Activated T-helper 2 cell treated with anti-CD3 and anti-CD28 coated beads, Interferon-gamma antibody, Interleukin-2, Interleukin-4, amounts not matched to agents 10 μg/mL and 5 μg/mL and 100 μg/mL, durations not matched to agents 14 hours and 24 hours and 36 hours (primary cell): ENCODE results near the gene HSD17B1. TPM values are rescaled to one million over a fixed set of nuclear protein-coding genes. Genes with fewer than 3 reads are reported as not detected.

Experiments used
- DNase-seq: peaks from one replicate; pipeline ENCODE4 v3.0.0; 2021; ENCODE audit warnings: low spot score
- H3K27ac Mint-ChIP-seq: one replicate; pipeline ENCODE4 v1.8.0; 2021; ENCODE audit warnings: mixed read lengths
- H3K27me3 Mint-ChIP-seq: one replicate; pipeline ENCODE4 v1.8.0; 2021; ENCODE audit warnings: low read depth, mixed read lengths
- H3K36me3 Mint-ChIP-seq: one replicate; pipeline ENCODE4 v1.8.0; 2021; ENCODE audit warnings: low read depth, mixed read lengths
- H3K4me1 Mint-ChIP-seq: one replicate; pipeline ENCODE4 v1.8.0; 2021; ENCODE audit warnings: low read depth, mixed read lengths
- H3K4me3 Mint-ChIP-seq: one replicate; pipeline ENCODE4 v1.8.0; 2021; ENCODE audit warnings: low read depth, mild to moderate bottlenecking, moderate library complexity, mixed read lengths
- H3K9me3 Mint-ChIP-seq: one replicate; pipeline ENCODE4 v1.8.0; 2021; ENCODE audit warnings: mixed read lengths
- intact Hi-C: fragments of 100-400 bp; cut with micrococcal nuclease; formaldehyde crosslinking; loops from one replicate; pipeline ENCODE4 v1.15.1; 2023
- total RNA-seq: library from RNA; stranded (reverse); gene quantifications from 2 replicates; pipeline ENCODE4 v1.2.3, GENCODE V29; 2022

HSD17B1 gene
- total RNA-seq, 1 donor from 2014 or later = 0.91 TPM

DNA sequence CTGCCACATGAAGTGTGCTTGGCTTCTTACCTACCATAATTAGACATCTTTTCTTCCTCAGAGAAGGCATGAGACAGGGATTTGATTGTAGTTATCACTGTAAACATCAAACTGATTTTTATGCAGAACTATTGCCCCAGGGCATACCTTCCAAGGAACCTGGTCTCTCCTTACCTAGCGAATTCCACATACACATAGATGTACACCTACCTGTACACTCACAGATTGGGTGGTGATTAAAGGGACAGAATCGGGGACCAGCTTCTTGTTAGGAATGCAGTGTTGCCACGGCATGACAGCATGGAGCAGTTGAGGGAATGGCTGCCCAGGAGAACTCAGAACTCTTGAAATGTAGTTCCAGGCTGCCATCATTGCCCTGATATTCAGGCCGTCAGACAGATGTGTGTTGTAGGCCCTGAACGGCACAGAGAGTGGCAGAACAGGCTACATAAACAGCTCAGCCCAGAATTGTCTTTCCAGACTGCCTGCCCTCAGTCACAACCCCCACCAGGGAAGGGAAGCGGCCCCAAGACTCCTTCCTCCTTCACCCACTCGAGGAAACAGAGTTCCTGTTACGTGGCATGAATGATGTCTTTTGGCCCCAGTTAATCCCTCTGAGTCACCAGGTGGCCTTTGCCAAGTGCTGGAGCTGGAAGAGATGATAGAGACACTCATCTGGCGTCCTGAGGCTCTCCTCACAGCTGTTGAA, 34.5 kb upstream of the HSD17B1 start:
- Mint-ChIP-seq H3K36me3 (no peaks in the 10 kb centered on the region), H3K9me3 (no peaks in the 10 kb centered on the region), H3K4me1 (peaks cover 2% of the 10 kb centered on the region), H3K4me3 (no peak overlapping the region), H3K27ac (no peak overlapping the region), H3K27me3 (peaks cover 8% of the 10 kb centered on the region)
- intact Hi-C loops = loop anchor here (5.0 kb wide), 1 partner anchor 56 kb away; no protein-coding TSS in a partner anchor
- DNase-seq = no peak

DNA sequence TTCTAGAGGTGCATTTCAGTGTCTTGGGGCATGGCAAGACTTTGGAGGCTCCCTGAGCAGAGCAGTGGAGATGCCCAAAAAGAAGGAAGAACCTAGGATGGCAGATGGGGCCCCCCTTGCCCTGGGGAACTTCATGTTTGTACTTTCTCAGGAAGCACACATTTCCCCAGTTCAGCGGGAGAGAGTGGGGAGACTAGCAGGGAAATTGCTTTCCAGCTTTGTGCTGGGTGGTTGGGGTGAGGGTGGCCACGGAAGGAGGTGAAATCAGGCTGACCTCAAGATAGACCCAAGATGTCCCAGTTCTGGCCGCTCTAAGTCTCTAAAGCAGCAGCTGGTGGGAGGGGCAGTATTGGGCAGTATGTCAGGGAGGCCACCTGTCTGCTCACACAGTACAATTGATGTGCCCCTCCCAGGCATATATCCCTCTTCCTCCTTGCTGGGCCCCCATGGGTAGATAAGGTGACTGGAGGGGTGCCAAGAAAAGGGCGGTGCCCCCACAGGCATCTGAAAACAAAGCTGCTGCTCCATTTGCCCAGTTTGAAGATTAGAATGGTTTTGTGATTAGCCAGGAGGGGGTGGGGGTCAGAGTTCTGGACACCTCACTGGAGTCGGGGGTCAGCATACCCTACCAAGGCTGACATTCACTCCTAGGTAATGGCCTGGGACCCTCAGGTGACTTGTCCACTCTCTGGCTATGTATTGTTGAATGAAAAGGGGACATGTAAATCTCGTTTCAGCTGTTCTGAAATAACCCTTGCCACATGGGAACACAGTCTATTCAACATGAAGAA, 33.8 kb upstream of the HSD17B1 start:
- peaks cover 8% of the 10 kb centered on the region for H3K27me3 Mint-ChIP-seq
- no peak overlapping the region for H3K4me3 Mint-ChIP-seq
- H3K4me1 Mint-ChIP-seq = peaks cover 5% of the 10 kb centered on the region
- no peaks in the 10 kb centered on the region for H3K9me3 Mint-ChIP-seq
- H3K27ac Mint-ChIP-seq = no peak overlapping the region
- intact Hi-C loops = loop anchor here (5.0 kb wide), 1 partner anchor 57 kb away; no protein-coding TSS in a partner anchor
- no peak for DNase-seq
- no peaks in the 10 kb centered on the region for H3K36me3 Mint-ChIP-seq

DNA sequence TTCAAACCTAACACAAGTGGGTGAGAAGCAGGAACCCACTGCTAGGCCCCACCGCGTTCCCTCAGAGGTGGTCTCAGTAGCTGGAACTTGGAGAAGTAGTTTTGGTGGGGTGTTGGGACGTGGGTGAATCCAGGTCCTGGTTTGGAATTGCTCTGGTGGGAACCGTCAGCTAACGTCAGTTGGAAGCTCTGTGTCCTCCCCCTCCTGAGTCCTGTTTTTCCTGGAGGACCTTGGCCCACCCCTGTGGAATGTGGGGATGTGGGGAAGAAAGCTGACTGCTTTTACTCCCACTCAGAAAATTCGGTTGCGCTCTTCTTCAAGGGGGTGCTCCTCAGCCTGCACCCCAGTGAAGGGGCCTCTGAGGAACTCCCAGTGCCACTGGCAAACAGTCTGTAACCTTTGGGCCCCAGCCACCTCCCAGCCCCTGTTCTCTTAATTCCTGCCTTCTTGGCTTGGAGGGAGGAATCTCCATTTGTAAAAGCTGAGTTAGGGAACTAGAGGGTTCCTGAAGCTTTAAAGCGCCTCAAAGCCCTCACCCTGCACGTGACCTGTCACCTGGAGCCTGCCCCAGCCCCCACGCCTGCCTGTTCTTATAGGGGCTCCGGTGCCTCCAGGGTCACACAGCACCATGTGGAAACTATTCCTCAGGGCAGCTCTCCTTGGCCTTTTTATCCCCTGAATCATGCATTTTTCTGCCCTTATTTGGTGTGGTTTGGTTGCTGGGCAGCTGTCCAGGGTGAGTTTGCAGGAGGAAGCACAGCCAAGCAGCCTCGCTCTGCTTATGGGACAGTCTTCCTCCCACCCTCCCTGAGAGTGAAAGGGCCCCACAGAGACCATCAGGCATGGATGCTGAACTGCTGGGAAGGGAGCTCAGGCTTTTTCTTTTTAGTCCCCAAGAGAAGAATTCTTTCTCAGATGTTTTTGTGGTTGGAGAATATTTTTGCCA, 32.9 kb upstream of the HSD17B1 start:
- Mint-ChIP-seq H3K36me3 (no peaks in the 10 kb centered on the region), H3K27ac (no peak overlapping the region), H3K4me3 (no peak overlapping the region), H3K4me1 (peaks cover 5% of the 10 kb centered on the region), H3K27me3 (peaks cover 8% of the 10 kb centered on the region), H3K9me3 (no peaks in the 10 kb centered on the region)
- no peak for DNase-seq
- intact Hi-C loops = loop anchor here (5.0 to 10.0 kb wide), 3 partner anchors 58 to 205 kb away; no protein-coding TSS in a partner anchor

DNA sequence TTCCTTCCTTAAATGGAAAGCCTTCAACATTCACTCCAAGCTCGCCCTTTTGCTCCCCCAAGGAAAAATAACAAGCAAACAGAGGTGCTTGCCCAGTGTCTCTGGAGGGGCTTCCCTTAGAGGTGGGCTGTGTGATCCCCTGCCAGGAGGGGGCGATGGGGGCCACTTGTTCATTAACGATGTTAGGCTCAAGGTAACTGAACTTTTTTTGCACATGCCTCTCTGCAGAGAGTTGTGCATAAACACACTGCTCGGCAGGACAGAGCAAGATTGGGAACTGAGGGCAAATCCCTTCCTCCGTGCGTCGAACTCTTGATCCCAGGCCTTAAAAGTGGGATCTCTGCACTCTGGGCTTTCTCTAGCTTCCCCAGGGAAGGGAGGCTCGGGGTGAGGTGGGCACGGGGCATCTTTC, 32.2 kb upstream of the HSD17B1 start:
- intact Hi-C loops = loop anchor here (10.0 kb wide), 2 partner anchors 116 to 206 kb away; no protein-coding TSS in a partner anchor
- peaks cover 5% of the 10 kb centered on the region for H3K4me1 Mint-ChIP-seq
- peaks cover 10% of the 10 kb centered on the region for H3K27me3 Mint-ChIP-seq
- no peak for DNase-seq
- no peaks in the 10 kb centered on the region for H3K9me3 Mint-ChIP-seq
- H3K4me3 Mint-ChIP-seq = no peak overlapping the region
- H3K27ac Mint-ChIP-seq = no peak overlapping the region
- H3K36me3 Mint-ChIP-seq = no peaks in the 10 kb centered on the region

DNA sequence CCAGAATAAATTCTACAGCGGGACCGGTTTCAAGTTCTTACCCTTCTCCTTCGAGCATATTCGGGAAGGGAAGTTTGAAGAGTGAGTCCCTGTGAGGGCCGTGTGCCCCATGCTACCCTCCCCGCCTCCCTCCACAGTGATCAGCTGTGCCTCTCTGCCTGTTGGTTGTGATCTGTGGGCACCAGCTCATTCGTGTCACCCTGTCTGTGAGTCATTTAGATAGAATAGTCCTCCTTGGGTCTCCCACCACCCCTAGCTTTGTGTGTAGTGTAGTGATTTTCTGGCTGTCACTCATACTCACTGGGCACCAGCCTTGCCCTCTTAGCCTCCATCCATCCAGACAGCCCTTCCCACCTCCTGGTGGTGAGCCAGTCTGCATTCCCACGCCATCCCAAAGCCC, 31.7 kb upstream of the HSD17B1 start:
- intact Hi-C loops = loop anchor here (10.0 kb wide), 2 partner anchors 116 to 206 kb away; no protein-coding TSS in a partner anchor
- DNase-seq = no peak
- Mint-ChIP-seq H3K27me3 (peaks cover 10% of the 10 kb centered on the region), H3K27ac (no peak overlapping the region), H3K9me3 (no peaks in the 10 kb centered on the region), H3K4me1 (peaks cover 5% of the 10 kb centered on the region), H3K4me3 (no peak overlapping the region), H3K36me3 (no peaks in the 10 kb centered on the region)

DNA sequence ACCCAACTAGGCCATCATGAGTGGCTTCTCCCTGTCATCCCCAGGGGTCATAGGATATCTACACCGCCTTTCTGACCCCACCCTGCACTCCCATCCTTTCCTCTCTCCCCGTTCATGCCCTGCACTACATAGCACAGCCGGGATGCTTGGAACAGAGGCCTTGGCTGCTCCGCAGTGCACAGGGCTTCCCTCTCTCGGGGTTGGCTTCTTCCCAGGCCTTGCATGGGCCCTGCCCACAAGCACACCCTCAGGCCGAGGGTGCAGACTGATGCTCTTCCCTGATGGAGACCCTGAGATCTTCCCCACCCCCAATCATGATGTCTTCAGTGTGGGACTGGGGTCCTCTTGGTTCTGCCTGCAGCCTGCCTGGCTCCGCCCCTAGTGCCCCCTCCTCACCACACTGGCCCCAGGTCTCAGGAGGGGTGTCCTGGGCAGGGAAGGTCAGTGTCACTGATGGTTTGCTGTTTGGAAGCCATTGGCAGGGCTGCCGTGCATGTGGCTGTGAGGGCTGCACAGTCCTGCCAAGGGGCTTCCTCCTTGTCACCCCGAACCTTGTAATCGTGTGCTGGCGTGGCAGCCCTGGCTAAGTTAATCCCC, 31.0 kb upstream of the HSD17B1 start:
- H3K27ac Mint-ChIP-seq = no peak overlapping the region

DNA sequence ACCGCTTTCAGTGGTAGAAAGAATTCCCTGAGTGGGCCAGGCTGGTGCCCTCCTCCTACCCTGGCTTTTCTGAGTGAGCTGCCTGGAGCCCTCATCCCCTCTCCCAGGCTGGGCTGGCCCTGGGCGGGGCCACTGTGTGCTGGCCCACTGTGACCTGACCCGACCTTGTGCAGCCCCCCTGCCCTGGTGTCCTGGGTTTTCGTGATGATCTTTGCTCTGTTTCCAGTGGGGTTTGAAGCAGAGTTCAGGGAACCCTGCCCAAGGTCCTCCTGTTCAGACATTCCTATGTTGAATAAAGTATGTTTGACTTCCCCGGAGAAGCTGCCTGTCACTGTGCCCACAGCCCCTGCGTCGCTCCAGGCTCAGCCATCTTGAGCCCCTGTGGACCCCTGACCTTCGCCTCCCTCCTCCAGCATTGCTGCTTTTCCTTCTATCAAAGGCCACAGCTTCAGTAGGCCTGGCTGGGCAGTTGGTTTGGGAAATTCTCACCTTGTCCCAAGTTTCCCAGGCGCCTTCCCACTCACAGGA, 30.4 kb upstream of the HSD17B1 start:
- no peak overlapping the region for H3K27ac Mint-ChIP-seq
- no peak overlapping the region for H3K4me3 Mint-ChIP-seq

More for the DNA sequence above, 31.0 kb upstream of the HSD17B1 start:
- Mint-ChIP-seq H3K4me3 (no peak overlapping the region), H3K36me3 (no peaks in the 10 kb centered on the region), H3K4me1 (peaks cover 5% of the 10 kb centered on the region), H3K9me3 (no peaks in the 10 kb centered on the region), H3K27me3 (peaks cover 10% of the 10 kb centered on the region)
- no peak for DNase-seq
- intact Hi-C loops = loop anchor here (10.0 kb wide), 2 partner anchors 117 to 207 kb away; no protein-coding TSS in a partner anchor

DNA sequence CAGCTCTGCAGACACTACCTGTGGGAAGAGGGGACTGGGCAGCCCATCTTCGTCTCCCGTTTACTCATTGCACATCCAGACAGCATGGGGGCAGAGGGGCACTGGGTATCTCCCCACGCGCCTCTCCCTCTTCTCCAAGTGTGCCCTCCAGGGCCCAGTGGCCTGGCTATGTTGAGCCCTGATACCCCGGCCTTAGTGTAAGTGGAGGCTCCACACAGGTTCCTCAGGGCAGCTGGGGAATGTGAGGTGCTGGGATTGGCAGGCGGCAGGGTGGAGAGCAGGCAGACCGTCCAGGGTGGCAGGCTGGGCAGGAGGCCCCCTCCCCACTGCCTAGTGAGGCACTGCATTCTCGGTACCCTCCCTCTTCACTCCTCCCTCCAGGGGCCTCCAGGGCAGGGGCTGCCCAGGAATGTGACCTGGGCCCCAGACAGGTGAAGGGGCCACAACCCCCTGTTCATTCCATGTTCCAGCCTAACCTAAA, 29.9 kb upstream of the HSD17B1 start:
- Mint-ChIP-seq H3K4me1 (peaks cover 9% of the 10 kb centered on the region), H3K4me3 (no peak overlapping the region), H3K9me3 (no peaks in the 10 kb centered on the region), H3K27ac (no peak overlapping the region), H3K27me3 (peaks cover 10% of the 10 kb centered on the region), H3K36me3 (no peaks in the 10 kb centered on the region)
- intact Hi-C loops = loop anchor here (10.0 kb wide), 2 partner anchors 118 to 208 kb away; no protein-coding TSS in a partner anchor
- no peak for DNase-seq

More for the DNA sequence above, 30.4 kb upstream of the HSD17B1 start:
- Mint-ChIP-seq H3K27me3 (peaks cover 10% of the 10 kb centered on the region), H3K9me3 (no peaks in the 10 kb centered on the region), H3K36me3 (no peaks in the 10 kb centered on the region), H3K4me1 (peaks cover 8% of the 10 kb centered on the region)
- intact Hi-C loops = loop anchor here (10.0 kb wide), 2 partner anchors 118 to 208 kb away; no protein-coding TSS in a partner anchor
- no peak for DNase-seq

DNA sequence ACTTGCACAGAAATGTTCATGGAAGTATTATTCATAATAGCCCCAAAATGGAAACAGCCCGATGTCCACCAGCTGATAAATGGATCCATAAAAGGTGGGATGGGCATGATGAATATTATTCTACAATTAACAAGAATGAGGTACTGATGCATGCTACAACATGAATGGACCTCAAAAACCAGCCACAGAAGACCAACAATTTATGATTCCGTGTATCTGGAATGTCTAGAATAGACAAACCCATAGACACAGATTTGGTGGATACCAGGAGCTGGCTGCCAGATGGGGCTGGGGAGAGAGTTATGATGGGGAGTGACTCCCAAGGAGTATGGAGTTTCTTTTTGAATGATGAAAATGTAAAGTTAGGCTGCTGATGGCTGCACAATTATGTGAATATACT, 27.5 kb upstream of the HSD17B1 start:
- H3K9me3 Mint-ChIP-seq = no peaks in the 10 kb centered on the region
- no peaks in the 10 kb centered on the region for H3K36me3 Mint-ChIP-seq
- intact Hi-C loops = loop anchor here (10.0 kb wide), 2 partner anchors 120 to 210 kb away; no protein-coding TSS in a partner anchor
- H3K4me3 Mint-ChIP-seq = no peak overlapping the region
- DNase-seq = no peak
- peaks cover 13% of the 10 kb centered on the region for H3K4me1 Mint-ChIP-seq
- no peak overlapping the region for H3K27ac Mint-ChIP-seq
- peaks cover 10% of the 10 kb centered on the region for H3K27me3 Mint-ChIP-seq

DNA sequence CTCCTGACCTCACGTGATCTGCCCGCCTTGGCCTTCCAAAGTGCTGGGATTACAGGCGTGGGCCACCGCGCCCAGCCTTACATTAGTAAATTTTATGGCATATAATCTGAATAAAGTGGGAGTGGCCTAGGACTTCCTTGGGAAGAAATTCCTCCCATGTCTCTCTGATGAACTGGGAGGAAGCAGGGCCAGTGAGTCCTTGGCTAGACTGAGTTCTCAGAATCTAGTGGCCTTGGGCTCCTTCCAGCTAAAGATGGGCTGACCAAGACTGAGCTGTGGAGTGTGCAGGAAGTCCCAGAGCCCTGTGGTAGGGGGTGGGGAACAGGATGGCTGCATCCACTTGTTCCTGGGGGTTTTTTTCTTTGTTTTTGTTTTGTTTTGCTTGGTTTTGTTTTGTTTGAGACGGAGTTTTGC, 26.7 kb upstream of the HSD17B1 start:
- intact Hi-C loops = loop anchor here (10.0 kb wide), 2 partner anchors 121 to 211 kb away; no protein-coding TSS in a partner anchor
- no peak for DNase-seq
- Mint-ChIP-seq H3K36me3 (no peaks in the 10 kb centered on the region), H3K4me3 (no peak overlapping the region), H3K27ac (no peak overlapping the region), H3K27me3 (peaks cover 6% of the 10 kb centered on the region), H3K4me1 (peaks cover 19% of the 10 kb centered on the region), H3K9me3 (no peaks in the 10 kb centered on the region)

DNA sequence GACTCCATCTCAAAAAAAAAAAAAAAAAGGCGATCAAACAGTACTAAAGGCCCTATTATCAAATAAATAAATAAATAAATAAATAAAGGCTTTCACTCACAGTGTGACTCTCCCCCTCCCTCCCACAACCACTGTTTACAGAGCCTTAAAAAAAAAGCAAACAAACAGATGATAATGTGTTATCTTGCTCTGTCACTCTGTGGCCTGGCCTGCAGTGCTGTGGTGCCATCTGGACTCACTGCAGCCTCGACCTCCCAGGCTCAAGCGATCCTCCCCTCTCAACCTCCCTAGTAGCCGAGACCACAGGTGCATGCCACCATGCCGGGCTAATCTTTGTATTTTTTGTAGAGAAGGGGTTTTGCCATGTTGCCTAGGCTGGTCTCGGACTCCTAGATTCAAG, 24.8 kb upstream of the HSD17B1 start:
- intact Hi-C loops = loop anchor here (10.0 kb wide), 2 partner anchors 123 to 213 kb away; no protein-coding TSS in a partner anchor
- Mint-ChIP-seq H3K27ac (no peak overlapping the region), H3K9me3 (no peaks in the 10 kb centered on the region), H3K4me3 (no peak overlapping the region), H3K27me3 (peaks cover 2% of the 10 kb centered on the region), H3K36me3 (no peaks in the 10 kb centered on the region), H3K4me1 (peaks cover 26% of the 10 kb centered on the region)
- DNase-seq = no peak
